B cell (primary cell): ENCODE results near the gene EMX1. TPM values are rescaled to one million over a fixed set of nuclear protein-coding genes. Genes with fewer than 3 reads are reported as not detected.

Experiments
- ATAC-seq: fragments of 200-7000 bp; cut with Tn5 transposase; one replicate; pipeline ENCODE4 v1.10.0; 2021; ENCODE audit warnings: low read depth, mild to moderate bottlenecking, moderate number of reproducible peaks, moderate library complexity
- CTCF ChIA-PET: fragments of 350-600 bp; sonication (Branson Sonifier 250); formaldehyde crosslinking; loops from one replicate; lab custom pipeline; 2021; ENCODE audit warnings: antibody characterized with exemption, inconsistent platforms; lab: Charles Lee
- POLR2A ChIA-PET: fragments of 350-600 bp; sonication (Branson Sonifier 250); formaldehyde crosslinking; loops from one replicate; lab custom pipeline; 2021; ENCODE audit warnings: antibody characterized with exemption; lab: Charles Lee
- DNase-seq: peaks from one replicate; pipeline ENCODE4 v3.0.0; 2013
- H2AFZ ChIP-seq: 2 replicates; pipeline ENCODE4 v1.6.1; 2012; ENCODE audit warnings: mild to moderate bottlenecking, low read depth, low read length; ENCODE audit not compliant: insufficient read depth, poor library complexity, severe bottlenecking
- H3K27ac ChIP-seq, 2 donors: 1 replicate in 1 of 2; 2 replicates in 1 of 2; pipeline ENCODE4 v1.5.1; 2012 to 2013; ENCODE audit warnings: low read length in 2 of 2, mild to moderate bottlenecking in 2 of 2, moderate library complexity in 1 of 2
- H3K27me3 ChIP-seq, 4 experiments: fragments of 200-600 bp in 1 of 4; sonication (generic) in 1 of 4; replicated peaks in 1 of 4; 1 replicate in 2 of 4; 2 replicates in 2 of 4; pipeline versions ENCODE4 v1.6.1 to v1.7.0; 2013 to 2016; ENCODE audit warnings: low read length in 3 of 4, mild to moderate bottlenecking in 2 of 4, mixed read lengths in 1 of 4, moderate library complexity in 1 of 4; ENCODE audit not compliant: insufficient read depth in 4 of 4, control insufficient read depth in 3 of 4; ENCODE audit errors: control extremely low read depth in 1 of 4
- H3K36me3 ChIP-seq, 2 experiments: replicated peaks in 1 of 2; 1 replicate in 1 of 2; 2 replicates in 1 of 2; pipeline versions ENCODE4 v1.6.1 to v1.7.1; 2013; ENCODE audit warnings: low read length in 1 of 2; ENCODE audit not compliant: insufficient read depth in 2 of 2, control insufficient read depth in 1 of 2; ENCODE audit errors: control extremely low read depth in 1 of 2, extremely low read depth in 1 of 2
- H3K4me1 ChIP-seq, 2 donors: fragments of 200-600 bp in 1 of 2; sonication (generic) in 1 of 2; 1 replicate in 1 of 2; 2 replicates in 1 of 2; pipeline versions ENCODE4 v1.5.1 to v1.6.1; 2013 to 2017; ENCODE audit warnings: low read length in 2 of 2; ENCODE audit not compliant: control insufficient read depth in 2 of 2, insufficient read depth in 2 of 2
- H3K4me2 ChIP-seq: replicated peaks from 2 replicates; pipeline ENCODE3; 2012; ENCODE audit warnings: mild to moderate bottlenecking, low read depth, low read length; ENCODE audit not compliant: poor library complexity, severe bottlenecking
- H3K4me3 ChIP-seq, 5 experiments: fragments of 200-600 bp in 1 of 5; sonication (generic) in 1 of 5; 1 replicate in 3 of 5; 2 replicates in 2 of 5; pipeline versions ENCODE4 v1.5.1 to v1.7.0; 2011 to 2016; ENCODE audit warnings: low read length in 4 of 5, mild to moderate bottlenecking in 4 of 5, low read depth in 2 of 5, control low read depth in 1 of 5, moderate library complexity in 1 of 5; ENCODE audit not compliant: insufficient read depth in 1 of 5; ENCODE audit errors: control extremely low read depth in 1 of 5, extremely low read depth in 1 of 5
- H3K79me2 ChIP-seq: fragments of 200-600 bp; sonication (generic); one replicate; pipeline ENCODE4 v1.6.0; 2016; ENCODE audit warnings: low read length; ENCODE audit not compliant: control insufficient read depth, insufficient read depth
- H3K9ac ChIP-seq: fragments of 200-600 bp; sonication (generic); 2 replicates; pipeline ENCODE4 v1.6.1; 2017; ENCODE audit warnings: mild to moderate bottlenecking, low read length, moderate library complexity
- H3K9me3 ChIP-seq, 3 donors: one replicate each; pipeline versions ENCODE4 v1.6.1 to v1.7.1; 2013; ENCODE audit warnings: low read length in 2 of 3; ENCODE audit not compliant: control insufficient read depth in 2 of 3, insufficient read depth in 1 of 3; ENCODE audit errors: control extremely low read depth in 1 of 3
- H4K20me1 ChIP-seq: 2 replicates; pipeline ENCODE4 v1.6.0; 2012; ENCODE audit warnings: mild to moderate bottlenecking, low read length; ENCODE audit not compliant: insufficient read depth, control insufficient read depth, poor library complexity, severe bottlenecking
- H3K27ac Mint-ChIP-seq: one replicate; pipeline ENCODE4 v1.8.0; 2021; ENCODE audit warnings: mixed read lengths
- H3K27me3 Mint-ChIP-seq: one replicate; pipeline ENCODE4 v1.8.0; 2021; ENCODE audit warnings: mixed read lengths
- H3K4me1 Mint-ChIP-seq: one replicate; pipeline ENCODE4 v1.8.0; 2021; ENCODE audit warnings: mixed read lengths
- H3K4me3 Mint-ChIP-seq: one replicate; pipeline ENCODE4 v1.8.0; 2021; ENCODE audit warnings: mixed read lengths
- H3K9me3 Mint-ChIP-seq: one replicate; pipeline ENCODE4 v1.8.0; 2022; ENCODE audit warnings: mixed read lengths; ENCODE audit not compliant: insufficient read depth
- CTCF ChIP-seq: fragments of 200-600 bp; IDR thresholded peaks from one replicate; pipeline ENCODE4 v1.8.0; 2022; ENCODE audit warnings: antibody characterized with exemption, mild to moderate bottlenecking
- EZH2 ChIP-seq: IDR thresholded peaks from 2 replicates; pipeline ENCODE4 v1.6.1; 2012; ENCODE audit warnings: borderline replicate concordance, low read depth, mild to moderate bottlenecking, moderate library complexity, low read length; ENCODE audit not compliant: insufficient read depth, poor library complexity, severe bottlenecking
- WGBS: methylation state at CpG from one replicate; pipeline ENCODE4 v1.1.5; 2013; ENCODE audit warnings: missing lambda C conversion rate; ENCODE audit not compliant: insufficient coverage; 5-methylcytosine and 5-hydroxymethylcytosine counted together
- intact Hi-C: fragments of 100-400 bp; cut with micrococcal nuclease; formaldehyde crosslinking; loops from one replicate; pipeline ENCODE4 v1.10.0; 2022
- polyA plus RNA-seq: library from polyadenylated mRNA; depleted of rRNA; stranded (reverse); fragments of >200 nt; gene quantifications from 2 replicates; pipeline ENCODE4 v1.2.3, GENCODE V29; 2012
- total RNA-seq, 2 donors: library from RNA; stranded (reverse); fragments of 120-200 nt in 1 of 2; gene quantifications; 1 replicate in 1 of 2; 2 replicates in 1 of 2; pipeline versions ENCODE4 v1.2.3 to v1.2.4, GENCODE V29; 2013 to 2022

Gene EMX1
- total and polyA plus RNA-seq, 2 donors (not counting 1 experiment from before 2014, with no cell fraction given) = not detected

- TF ChIP-seq CTCF (no peak), EZH2 (no peak)
- intact Hi-C loops = no loop called here
Observed at GRCh38 chr2:72888438-72889202, 28.7 kb upstream of the EMX1 start.

GRCh38 chr2:72889991-72890390 is 27.3 kb upstream of the EMX1 start:
- intact Hi-C loops = no loop called here
- POLR2A ChIA-PET = no interaction called here
- CTCF ChIA-PET = no interaction called here

More at GRCh38 chr2:72888438-72889202, 28.7 kb upstream of the EMX1 start:
- Histone ChIP-seq H3K27me3 (peaks cover 0 to 67% (median 23%) of the 10 kb centered on the region in 4 experiments), H4K20me1 (no peaks in the 10 kb centered on the region), H3K4me2 (peak overlapping the region; percentile 88), H3K9ac (no peak overlapping the region), H3K27ac (no peak overlapping the region), H3K36me3 (no peaks in the 10 kb centered on the region), H3K4me3 (no peak overlapping the region), H3K4me1 (peaks cover 14 to 18% of the 10 kb centered on the region in 2 donors), H3K79me2 (no peaks in the 10 kb centered on the region), H3K9me3 (peaks cover 0 to 3% (median 0%) of the 10 kb centered on the region in 3 donors), H2AFZ (no peak overlapping the region)
- Mint-ChIP-seq H3K27ac (no peak overlapping the region), H3K9me3 (no peaks in the 10 kb centered on the region), H3K4me1 (peaks cover 15% of the 10 kb centered on the region), H3K27me3 (peaks cover 61% of the 10 kb centered on the region), H3K4me3 (peak overlapping the region; percentile 81)
- DNase-seq = no peak
- POLR2A ChIA-PET = no interaction called here
- 91% methylated on average over 7 of the region's 11 CpGs for WGBS
- ATAC-seq = no peak
- CTCF ChIA-PET = interaction anchor here (0.9 to 1.5 kb wide), 4 partner anchors 14 to 288 kb away, joined by 3 to 8 read pairs (median 4); no protein-coding TSS in a partner anchor

More at GRCh38 chr2:72889991-72890390, 27.3 kb upstream of the EMX1 start:
- no peaks in the 10 kb centered on the region for H3K79me2 ChIP-seq
- Mint-ChIP-seq H3K9me3 (no peaks in the 10 kb centered on the region), H3K27me3 (peaks cover 59% of the 10 kb centered on the region), H3K4me1 (peaks cover 15% of the 10 kb centered on the region), H3K27ac (no peak overlapping the region), H3K4me3 (no peak overlapping the region)
- no peak overlapping the region for H3K9ac ChIP-seq
- H3K4me2 ChIP-seq = no peak overlapping the region
- H3K27me3 ChIP-seq = peaks cover 0 to 80% (median 22%) of the 10 kb centered on the region in 4 experiments
- H3K27ac ChIP-seq = no peak overlapping the region
- no peaks in the 10 kb centered on the region for H4K20me1 ChIP-seq
- ATAC-seq (no peak), DNase-seq (no peak)
- H3K36me3 ChIP-seq = no peaks in the 10 kb centered on the region
- TF ChIP-seq EZH2 (no peak), CTCF (no peak)
- no peak overlapping the region for H2AFZ ChIP-seq
- WGBS = 97% methylated on average over 4 of the region's 4 CpGs
- peaks cover 14 to 18% of the 10 kb centered on the region in 2 donors for H3K4me1 ChIP-seq
- H3K9me3 ChIP-seq = peaks cover 0 to 6% (median 0%) of the 10 kb centered on the region in 3 donors
- no peak overlapping the region for H3K4me3 ChIP-seq
